ENCODE data around the gene IZUMO2. TPM values are rescaled to one million over a fixed set of nuclear protein-coding genes. Genes with fewer than 3 reads are reported as not detected.

IZUMO2 gene
- total and polyA plus RNA-seq, 8 donors, result 0.82 to 1.8 (median 1.1) TPM; not detected in 2

- Histone ChIP-seq H3K4me3 (no peak overlapping the region), H3K27ac (no peak overlapping the region), H3K4me1 (no peaks in the 10 kb centered on the region), H3K36me3 (no peaks in the 10 kb centered on the region), H3K27me3 (peaks cover 0 to 13% of the 10 kb centered on the region in 2 donors), H3K9me3 (no peaks in the 10 kb centered on the region)
- DNase-seq, result no peak
- TF ChIP-seq CTCF (IDR thresholded peaks at IDR 0.05), result no peak
- no peak for ATAC-seq
- intact Hi-C loops (cut with DNase I), result no loop called here
These were observed 32.1 kb upstream of the IZUMO2 start for GRCh38 chr19:50195224-50195623.

GRCh38 chr19:50192463-50193211 lies 29.6 kb upstream of the IZUMO2 start:
- Histone ChIP-seq H3K27ac (no peak overlapping the region), H3K27me3 (peaks cover 0 to 13% of the 10 kb centered on the region in 2 donors), H3K4me1 (no peaks in the 10 kb centered on the region), H3K36me3 (no peaks in the 10 kb centered on the region), H3K4me3 (no peak overlapping the region), H3K9me3 (no peaks in the 10 kb centered on the region)
- DNase-seq, result no peak
- ATAC-seq, result no peak
- TF ChIP-seq CTCF (IDR thresholded peaks at IDR 0.05), result no peak
- intact Hi-C loops (cut with DNase I), result no loop called here

GRCh38 chr19:50191216-50191615 lies 28.1 kb upstream of the IZUMO2 start:
- Histone ChIP-seq H3K36me3 (no peaks in the 10 kb centered on the region), H3K4me1 (no peaks in the 10 kb centered on the region), H3K9me3 (no peaks in the 10 kb centered on the region), H3K27ac (no peak overlapping the region), H3K4me3 (no peak overlapping the region), H3K27me3 (peaks cover 0 to 13% of the 10 kb centered on the region in 2 donors)
- TF ChIP-seq CTCF (IDR thresholded peaks at IDR 0.05), result no peak
- DNase-seq, result peak in 2 of 4 donors; percentile 91 to 92
- ATAC-seq, result no peak
- intact Hi-C loops (cut with DNase I), result no loop called here

- Histone ChIP-seq H3K4me1 (no peaks in the 10 kb centered on the region), H3K9me3 (no peaks in the 10 kb centered on the region), H3K27me3 (peaks cover 0 to 5% of the 10 kb centered on the region in 2 donors), H3K27ac (no peak overlapping the region), H3K4me3 (no peak overlapping the region), H3K36me3 (no peaks in the 10 kb centered on the region)
- intact Hi-C loops (cut with DNase I), result no loop called here
- DNase-seq (peak in 1 of 4 donors; percentile 15), ATAC-seq (no peak)
- no peak for TF ChIP-seq CTCF (IDR thresholded peaks at IDR 0.05)
These were observed 27.4 kb upstream of the IZUMO2 start for GRCh38 chr19:50190439-50190891.

DNA sequence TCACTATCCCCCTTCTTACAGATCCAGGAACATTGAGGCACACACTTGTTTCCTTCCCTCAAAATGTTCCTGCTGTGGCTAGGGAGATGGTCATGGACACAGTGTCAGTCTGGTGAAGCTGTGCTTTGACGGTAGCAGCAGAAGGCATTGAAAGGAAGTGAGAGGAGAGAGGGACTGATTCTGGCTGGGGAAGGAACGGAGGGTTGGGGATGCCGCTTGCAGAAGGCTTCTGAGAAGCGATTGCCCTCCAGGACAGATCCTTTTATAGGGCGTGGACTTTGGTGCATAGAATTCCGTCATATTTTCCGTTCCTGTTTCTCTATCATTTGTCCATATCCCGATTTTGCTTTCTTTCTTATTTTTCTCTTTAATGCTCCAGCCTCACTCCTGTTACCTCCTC lies 26.2 kb upstream of the IZUMO2 start:
- no peak for DNase-seq
- H3K27ac ChIP-seq, result no peak overlapping the region
- no peaks in the 10 kb centered on the region for H3K36me3 ChIP-seq
- no peak for TF ChIP-seq CTCF (IDR thresholded peaks at IDR 0.05)
- intact Hi-C loops (cut with DNase I), result no loop called here
- H3K4me1 ChIP-seq, result no peaks in the 10 kb centered on the region
- H3K4me3 ChIP-seq, result no peak overlapping the region
- no peaks in the 10 kb centered on the region for H3K9me3 ChIP-seq
- H3K27me3 ChIP-seq, result no peaks in the 10 kb centered on the region
- no peak for ATAC-seq
